Naive thymus-derived CD8-positive, alpha-beta T cell (primary cell): Measurements from ENCODE around the gene CARM1. TPM values are rescaled to one million over a fixed set of nuclear protein-coding genes. Genes with fewer than 3 reads are reported as not detected.

ENCODE experiments used
- ATAC-seq, 2 donors: fragments of 150-1000 bp; cut with Tn5 transposase in 1 of 2; sonication (Bioruptor Pico), chemical (Tn5 transposase) in 1 of 2; 1 replicate in 1 of 2; 2 replicates in 1 of 2; pipeline ENCODE4 v1.10.0; 2021; ENCODE audit warnings: mild to moderate bottlenecking in 2 of 2, moderate library complexity in 2 of 2
- POLR2A ChIA-PET: fragments of 350-600 bp; sonication (Branson Sonifier 250); formaldehyde crosslinking; loops from one replicate; lab custom pipeline; 2021; ENCODE audit warnings: antibody characterized with exemption; lab: Charles Lee
- DNase-seq, 10 donors: peaks; one replicate each; pipeline versions ENCODE4 v3.0.0 to v3.0.0-alpha.2; 2020 to 2022
- H3K27ac Mint-ChIP-seq, 10 donors: one replicate each; pipeline ENCODE4 v1.8.0; 2020 to 2022; ENCODE audit warnings: mild to moderate bottlenecking in 10 of 10, mixed read lengths in 10 of 10, moderate library complexity in 4 of 10, inconsistent platforms in 1 of 10
- H3K27me3 Mint-ChIP-seq, 5 donors: one replicate each; pipeline ENCODE4 v1.8.0; 2021 to 2022; ENCODE audit warnings: mixed read lengths in 5 of 5
- H3K36me3 Mint-ChIP-seq, 3 donors: one replicate each; pipeline ENCODE4 v1.8.0; 2020 to 2022; ENCODE audit warnings: mixed read lengths in 3 of 3, mild to moderate bottlenecking in 2 of 3, inconsistent platforms in 1 of 3
- H3K4me1 Mint-ChIP-seq, 4 donors: one replicate each; pipeline ENCODE4 v1.8.0; 2021 to 2022; ENCODE audit warnings: mixed read lengths in 4 of 4
- H3K4me3 Mint-ChIP-seq, 10 donors: one replicate each; pipeline ENCODE4 v1.8.0; 2020 to 2022; ENCODE audit warnings: mild to moderate bottlenecking in 10 of 10, mixed read lengths in 10 of 10, moderate library complexity in 6 of 10, inconsistent platforms in 1 of 10
- H3K9me3 Mint-ChIP-seq, 9 donors: one replicate each; pipeline ENCODE4 v1.8.0; 2020 to 2022; ENCODE audit warnings: mixed read lengths in 9 of 9, mild to moderate bottlenecking in 3 of 9, inconsistent platforms in 1 of 9, moderate library complexity in 1 of 9
- polyA plus RNA-seq, 3 donors: library from polyadenylated mRNA; unstranded; fragments of 300-500 nt; fragmentation: Illumina TruSeq; gene quantifications; one replicate each; pipeline ENCODE4 v1.2.3, GENCODE V29; 2021
- total RNA-seq, 8 experiments: library from RNA in 2 of 8; stranded (reverse) in 2 of 8; gene quantifications; one replicate each; pipeline ENCODE4 v1.2.3 and lab custom pipeline; 2021 to 2026

Gene CARM1
- total and polyA plus RNA-seq, 5 experiments from 2014 or later: 0.30 to 26.5 (median 0.59) TPM

DNA sequence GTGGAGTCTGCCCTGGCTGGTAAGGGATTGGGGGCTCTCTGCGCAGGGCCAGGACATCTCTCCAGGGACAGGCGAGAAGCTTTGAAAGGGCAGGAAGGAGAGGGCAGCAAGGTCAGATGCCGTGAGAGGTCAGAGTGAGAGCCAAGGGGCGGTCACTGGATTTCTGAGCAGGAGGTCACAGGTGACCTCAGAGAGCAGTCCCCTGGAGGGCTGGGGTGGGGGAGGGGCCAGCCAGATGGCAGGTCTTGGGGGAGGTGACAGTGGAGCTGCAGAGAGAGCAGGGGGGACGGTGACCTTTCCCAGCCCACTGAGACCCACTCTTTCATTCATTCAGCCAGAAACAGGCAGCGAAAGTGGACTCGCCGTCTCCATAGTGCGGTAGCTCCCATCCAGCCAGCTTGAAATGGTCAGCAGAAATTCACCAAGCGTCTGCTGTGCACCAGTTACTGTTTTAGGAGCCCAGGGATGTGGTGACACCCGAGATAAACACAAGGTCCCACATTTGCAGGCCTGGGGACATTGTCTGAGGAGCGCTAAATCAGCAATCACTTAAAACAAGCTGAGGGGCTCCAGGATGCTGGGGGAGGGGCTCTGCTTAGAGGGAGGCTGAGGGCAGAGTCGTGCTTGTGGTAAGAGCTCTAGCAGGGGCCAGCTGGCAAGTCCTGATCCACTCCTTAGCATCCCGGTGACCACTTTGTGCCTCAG, 10.2 kb downstream of the CARM1 start:
- POLR2A ChIA-PET: no interaction called here
- Mint-ChIP-seq H3K27me3 (no peaks in the 10 kb centered on the region), H3K36me3 (no peaks in the 10 kb centered on the region), H3K9me3 (no peaks in the 10 kb centered on the region), H3K4me3 (no peak overlapping the region), H3K4me1 (peaks cover 8 to 23% (median 19%) of the 10 kb centered on the region in 4 donors), H3K27ac (no peak overlapping the region)
- no peak for ATAC-seq
- DNase-seq: no peak

DNA sequence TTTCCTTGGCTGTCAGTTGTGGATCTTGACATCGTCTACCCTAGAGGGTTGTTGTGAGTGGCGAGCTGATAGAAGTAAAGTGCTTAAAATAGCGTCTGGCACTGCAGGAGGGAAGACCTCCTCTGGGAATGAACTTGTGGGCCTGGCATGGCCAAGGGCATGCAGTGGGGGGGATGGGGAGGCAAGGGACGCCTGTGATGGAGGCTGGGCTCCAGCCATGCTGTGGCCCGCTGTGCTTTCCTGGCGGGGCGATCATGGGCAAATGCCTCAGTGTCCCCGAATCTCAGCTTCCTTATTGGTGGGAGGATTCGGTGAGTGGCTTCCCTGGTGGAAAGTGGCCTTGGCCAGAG, 10.7 kb downstream of the CARM1 start:
- no peaks in the 10 kb centered on the region for H3K9me3 Mint-ChIP-seq
- H3K4me1 Mint-ChIP-seq: peaks cover 9 to 24% (median 16%) of the 10 kb centered on the region in 4 donors
- DNase-seq (no peak), ATAC-seq (no peak)
- no peak overlapping the region for H3K4me3 Mint-ChIP-seq
- H3K36me3 Mint-ChIP-seq: peaks cover 0 to 1% (median 0%) of the 10 kb centered on the region in 3 donors
- H3K27me3 Mint-ChIP-seq: no peaks in the 10 kb centered on the region
- POLR2A ChIA-PET: no interaction called here
- H3K27ac Mint-ChIP-seq: no peak overlapping the region

DNA sequence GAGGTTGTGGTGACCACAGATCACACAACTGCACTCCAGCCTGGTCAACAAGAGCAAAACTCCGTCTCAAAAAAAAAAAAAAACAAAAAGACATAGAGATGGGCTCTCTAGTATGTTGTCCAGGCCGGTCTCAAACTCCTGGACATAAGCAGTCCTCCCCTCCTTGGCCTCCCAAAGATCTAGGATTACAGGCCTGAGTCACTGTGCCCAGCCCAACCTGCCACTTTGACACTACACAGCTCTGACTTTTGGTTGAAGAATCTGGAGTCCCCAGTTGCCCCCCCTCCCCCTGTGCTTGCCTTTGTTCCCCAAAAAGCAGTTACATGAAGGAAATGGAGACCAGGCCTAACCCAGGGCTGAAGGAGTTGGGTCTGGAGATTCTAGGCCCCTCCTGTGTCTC, 12.9 kb downstream of the CARM1 start:
- POLR2A ChIA-PET: no interaction called here
- Mint-ChIP-seq H3K27ac (peak overlapping the region in 1 of 10 donors; percentile 51), H3K4me3 (no peak overlapping the region)

DNA sequence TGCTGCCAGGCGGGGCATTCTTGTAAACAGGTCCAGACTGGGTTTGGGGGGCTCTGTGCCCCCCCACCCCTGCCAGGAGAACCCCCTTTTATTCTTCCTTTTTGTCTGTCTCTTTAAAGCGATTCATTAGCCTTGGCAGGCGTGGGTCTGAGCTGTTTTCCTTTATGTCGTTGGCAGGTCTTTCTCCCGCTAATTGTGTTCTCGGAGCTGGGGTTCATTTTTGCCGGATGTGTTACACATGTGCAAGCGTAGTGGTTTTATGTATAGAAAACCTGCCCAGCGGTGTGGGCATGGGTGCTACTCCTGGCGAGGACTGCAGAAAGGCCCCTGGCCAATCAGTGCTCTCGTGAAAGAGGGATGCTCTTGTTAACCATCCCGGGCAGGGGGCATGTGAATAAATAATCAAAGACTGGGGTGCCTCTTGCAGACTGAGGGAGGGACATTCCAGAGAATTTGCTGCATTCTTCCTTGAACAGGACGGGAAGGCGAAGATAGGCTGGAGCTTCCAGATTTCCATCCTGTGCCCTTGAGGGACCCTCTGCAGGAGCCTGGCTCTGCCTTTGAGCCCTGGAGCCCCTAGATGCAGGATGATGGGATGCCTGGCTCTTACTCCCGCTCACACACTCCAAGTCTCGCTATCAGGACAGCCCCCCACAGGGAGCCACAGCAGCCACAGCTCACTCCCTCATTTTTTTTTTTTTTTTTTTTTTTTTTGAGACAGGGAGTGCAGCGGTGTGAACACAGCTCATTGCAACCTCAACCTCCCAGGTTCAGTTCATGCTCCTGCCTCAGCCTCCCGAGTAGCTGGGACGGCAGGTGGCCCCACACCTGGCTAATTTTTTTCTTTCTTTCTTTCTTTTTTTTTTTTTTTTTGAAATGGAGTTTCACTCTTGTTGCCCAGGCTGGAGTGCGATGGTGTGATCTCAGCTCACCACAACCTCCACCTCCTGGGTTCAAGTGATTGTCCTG, 14.1 kb downstream of the CARM1 start:
- peaks cover 0 to 2% (median 0%) of the 10 kb centered on the region in 3 donors for H3K36me3 Mint-ChIP-seq
- POLR2A ChIA-PET: interaction anchor here (0.7 kb wide), 1 partner anchor 29 kb away, joined by 4 read pairs; no protein-coding TSS in a partner anchor

More for the DNA sequence above, 12.9 kb downstream of the CARM1 start:
- H3K36me3 Mint-ChIP-seq: peaks cover 0 to 2% (median 0%) of the 10 kb centered on the region in 3 donors
- DNase-seq (no peak), ATAC-seq (no peak)
- no peaks in the 10 kb centered on the region for H3K27me3 Mint-ChIP-seq
- H3K4me1 Mint-ChIP-seq: peaks cover 7 to 16% (median 13%) of the 10 kb centered on the region in 4 donors
- H3K9me3 Mint-ChIP-seq: no peaks in the 10 kb centered on the region

DNA sequence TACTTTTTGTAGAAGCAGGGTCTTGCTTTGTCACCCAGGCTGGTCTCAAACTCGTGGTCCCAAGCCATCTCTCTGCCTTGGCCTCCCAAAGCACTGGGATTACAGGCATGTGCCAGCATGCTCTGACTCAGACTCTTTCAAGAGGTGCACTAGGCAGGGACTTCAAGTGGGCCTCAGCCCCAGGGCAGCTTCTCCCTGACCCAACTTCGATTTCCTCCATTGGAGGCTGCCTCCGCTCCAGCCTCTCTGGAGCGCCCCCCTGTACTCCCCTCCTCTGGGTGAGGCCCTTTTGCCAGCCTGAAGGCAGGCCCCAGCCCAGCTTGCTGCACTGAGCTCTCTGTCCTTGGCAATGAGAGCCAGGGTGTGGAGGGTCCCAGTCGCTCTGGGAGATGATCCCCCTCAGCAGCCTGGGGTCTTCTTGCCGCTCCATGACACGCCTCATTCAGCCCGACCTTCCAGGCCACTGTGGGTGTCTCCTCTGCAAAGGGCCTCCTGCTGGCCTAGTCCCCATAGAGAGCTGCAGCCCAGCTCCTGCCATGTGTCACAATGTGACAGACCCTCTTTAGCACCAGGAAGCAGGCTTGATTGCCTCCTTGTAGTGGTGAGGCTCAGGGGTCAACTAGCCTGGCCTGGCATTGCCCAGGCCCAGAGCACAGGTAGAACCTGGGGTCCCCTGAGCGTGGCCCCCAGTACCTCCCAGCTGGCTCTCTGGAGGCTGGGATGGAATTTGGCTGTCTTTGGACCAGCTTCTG, 16.4 kb downstream of the CARM1 start:
- Mint-ChIP-seq H3K4me1 (peaks cover 3 to 12% (median 11%) of the 10 kb centered on the region in 4 donors), H3K36me3 (peaks cover 0 to 2% (median 0%) of the 10 kb centered on the region in 3 donors), H3K9me3 (no peaks in the 10 kb centered on the region), H3K4me3 (no peak overlapping the region), H3K27ac (no peak overlapping the region), H3K27me3 (no peaks in the 10 kb centered on the region)
- POLR2A ChIA-PET: interaction anchor here (0.5 to 1.0 kb wide), 2 partner anchors 21 to 50 kb away, joined by 3 to 5 read pairs; no protein-coding TSS in a partner anchor
- DNase-seq (no peak), ATAC-seq (no peak)

More for the DNA sequence above, 14.1 kb downstream of the CARM1 start:
- DNase-seq: no peak
- Mint-ChIP-seq H3K9me3 (no peaks in the 10 kb centered on the region), H3K4me3 (no peak overlapping the region), H3K27me3 (no peaks in the 10 kb centered on the region), H3K4me1 (peaks cover 3 to 12% (median 11%) of the 10 kb centered on the region in 4 donors), H3K27ac (peak overlapping the region in 2 of 10 donors; percentile 43 to 62)
- no peak for ATAC-seq

DNA sequence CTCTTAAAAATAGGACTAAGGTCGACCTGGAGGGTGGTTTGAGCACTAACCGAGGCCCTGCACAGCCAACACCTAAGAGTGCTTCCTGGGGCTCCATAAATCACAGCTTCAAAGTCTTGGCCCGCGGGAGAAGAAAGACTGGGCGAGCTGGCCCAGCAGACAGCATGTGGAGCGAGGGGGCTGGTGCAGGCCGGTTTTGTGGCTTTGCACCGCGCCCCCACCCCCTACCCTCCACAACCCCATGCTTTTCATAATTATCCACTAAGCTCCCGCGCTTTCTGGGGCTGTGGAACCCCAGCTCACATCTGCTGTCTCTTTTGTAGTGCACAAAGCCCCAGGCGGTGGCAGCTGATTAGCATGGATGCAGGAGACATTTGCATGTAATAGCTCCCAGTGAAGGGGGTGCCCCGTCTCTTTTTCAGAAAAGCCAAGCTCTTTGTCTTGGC, 17.1 kb downstream of the CARM1 start:
- H3K27me3 Mint-ChIP-seq: no peaks in the 10 kb centered on the region
- DNase-seq (no peak), ATAC-seq (no peak)
- peaks cover 3 to 12% (median 11%) of the 10 kb centered on the region in 4 donors for H3K4me1 Mint-ChIP-seq
- no peaks in the 10 kb centered on the region for H3K9me3 Mint-ChIP-seq
- POLR2A ChIA-PET: interaction anchor here (0.5 to 1.0 kb wide), 3 partner anchors 22 to 108 kb away, joined by 3 to 5 read pairs (median 3); no protein-coding TSS in a partner anchor
- H3K27ac Mint-ChIP-seq: no peak overlapping the region
- peaks cover 0 to 2% (median 0%) of the 10 kb centered on the region in 3 donors for H3K36me3 Mint-ChIP-seq
- H3K4me3 Mint-ChIP-seq: no peak overlapping the region

DNA sequence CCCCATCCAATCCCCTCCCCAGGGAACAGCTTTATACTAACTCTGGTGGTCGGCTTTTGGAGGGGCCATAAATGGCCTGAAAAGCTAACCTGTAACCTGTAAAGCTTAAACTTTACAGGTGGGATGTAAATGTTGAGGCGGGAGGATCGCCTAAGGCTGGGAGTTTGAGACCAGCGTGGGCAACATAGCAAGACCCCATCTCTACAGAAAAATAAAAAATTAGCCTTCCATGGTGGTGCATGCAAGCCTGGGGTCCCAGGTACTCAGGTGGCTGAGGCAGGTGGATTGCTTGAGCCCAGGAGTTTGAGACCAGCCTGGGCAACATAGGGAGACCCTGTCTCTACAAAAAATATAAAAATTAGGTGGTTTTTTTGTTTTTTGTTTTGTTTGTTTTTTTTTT, 18.5 kb downstream of the CARM1 start:
- Mint-ChIP-seq H3K36me3 (peaks cover 0 to 5% (median 0%) of the 10 kb centered on the region in 3 donors), H3K27me3 (no peaks in the 10 kb centered on the region), H3K4me3 (no peak overlapping the region), H3K27ac (no peak overlapping the region), H3K9me3 (no peaks in the 10 kb centered on the region), H3K4me1 (peaks cover 3 to 14% (median 11%) of the 10 kb centered on the region in 4 donors)
- ATAC-seq (no peak), DNase-seq (no peak)
- POLR2A ChIA-PET: interaction anchor here (0.7 kb wide), 1 partner anchor 171 kb away, joined by 4 read pairs; no protein-coding TSS in a partner anchor

DNA sequence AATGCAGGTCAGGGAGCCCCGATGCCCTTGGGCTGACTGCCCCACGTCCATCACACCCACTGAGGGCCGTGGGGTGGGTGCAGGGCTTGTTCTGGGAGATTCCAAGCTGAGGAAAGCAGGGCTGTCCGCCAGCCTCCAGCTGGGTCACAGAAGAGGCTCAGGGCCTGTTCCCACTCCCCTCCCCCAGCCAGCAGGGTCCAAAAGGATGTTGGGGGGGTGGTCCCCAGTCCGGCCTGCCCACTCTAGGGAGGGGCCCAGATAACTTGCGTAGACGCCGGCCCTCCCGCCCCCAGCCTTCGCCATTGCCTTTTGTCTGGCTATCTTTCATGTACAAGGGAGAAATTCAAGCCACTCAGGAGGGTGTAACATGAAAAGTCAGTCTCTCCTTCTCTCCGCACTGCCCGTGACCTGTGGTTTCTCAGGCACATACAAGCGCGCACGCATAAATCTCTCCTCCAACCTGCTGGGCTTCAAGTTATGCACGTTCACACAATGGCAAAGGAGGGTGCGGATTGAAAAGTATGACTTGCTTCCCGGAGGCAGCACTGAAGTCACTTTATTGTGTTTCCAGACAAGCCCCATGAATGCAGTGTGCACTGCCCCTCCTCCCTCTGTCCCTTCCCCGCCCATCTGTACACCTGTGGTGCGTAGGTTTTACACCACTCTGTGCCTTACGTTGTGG, 20.2 kb downstream of the CARM1 start:
- H3K9me3 Mint-ChIP-seq: no peaks in the 10 kb centered on the region
- no peak for ATAC-seq
- H3K4me3 Mint-ChIP-seq: no peak overlapping the region
- POLR2A ChIA-PET: no interaction called here
- no peaks in the 10 kb centered on the region for H3K27me3 Mint-ChIP-seq
- DNase-seq: no peak
- H3K36me3 Mint-ChIP-seq: peaks cover 0 to 5% (median 0%) of the 10 kb centered on the region in 3 donors
- peak overlapping the region in 1 of 10 donors; percentile 51 for H3K27ac Mint-ChIP-seq
- H3K4me1 Mint-ChIP-seq: peaks cover 4 to 16% (median 14%) of the 10 kb centered on the region in 4 donors

DNA sequence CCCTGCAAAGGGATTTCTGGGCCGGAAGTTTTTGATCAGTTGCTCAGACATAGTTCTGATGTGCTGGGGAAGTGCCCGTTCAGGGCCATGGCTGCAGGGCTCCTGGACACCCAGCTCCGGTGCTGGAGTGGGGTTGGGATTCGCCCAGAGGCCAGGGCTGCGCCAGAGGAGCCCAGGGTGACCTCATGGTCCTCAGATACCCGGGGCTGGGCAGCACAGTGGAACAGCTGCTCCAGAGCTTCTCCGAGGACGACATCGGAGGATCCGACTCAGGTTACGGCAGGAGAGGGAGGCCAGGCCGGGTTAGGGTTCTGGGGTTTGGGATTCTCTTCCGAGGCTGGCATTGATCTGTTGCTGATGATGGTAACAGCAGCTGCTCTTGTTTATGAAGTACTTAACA, 20.9 kb downstream of the CARM1 start:
- Mint-ChIP-seq H3K4me1 (peaks cover 8 to 19% (median 17%) of the 10 kb centered on the region in 4 donors), H3K4me3 (no peak overlapping the region), H3K36me3 (peaks cover 0 to 3% (median 0%) of the 10 kb centered on the region in 3 donors), H3K9me3 (no peaks in the 10 kb centered on the region), H3K27ac (peak overlapping the region in 2 of 10 donors; percentile 51 to 54), H3K27me3 (no peaks in the 10 kb centered on the region)
- ATAC-seq (no peak), DNase-seq (no peak)
- POLR2A ChIA-PET: interaction anchor here (0.6 kb wide), 1 partner anchor 20 kb away, joined by 3 read pairs; no protein-coding TSS in a partner anchor

DNA sequence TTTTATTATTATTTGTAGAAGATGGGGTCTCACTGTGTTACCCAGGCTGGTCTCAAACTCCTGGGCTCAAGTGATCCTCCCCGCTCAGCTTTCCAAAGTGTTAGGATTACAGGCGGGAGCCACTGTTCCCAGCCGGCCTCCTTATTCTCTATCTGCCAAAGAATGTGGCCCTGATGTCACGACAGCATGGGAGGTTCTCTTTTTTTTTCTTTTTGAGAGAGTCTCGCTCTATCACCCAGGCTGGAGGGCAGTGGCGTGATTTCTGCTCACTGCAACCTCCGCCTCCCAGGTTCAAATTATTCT, 23.5 kb downstream of the CARM1 start:
- ATAC-seq: no peak
- Mint-ChIP-seq H3K4me3 (no peak overlapping the region), H3K27me3 (no peaks in the 10 kb centered on the region), H3K4me1 (peaks cover 8 to 16% (median 10%) of the 10 kb centered on the region in 4 donors), H3K36me3 (peaks cover 0 to 3% (median 0%) of the 10 kb centered on the region in 3 donors), H3K27ac (peak overlapping the region in 1 of 10 donors; percentile 40), H3K9me3 (no peaks in the 10 kb centered on the region)
- no peak for DNase-seq
- POLR2A ChIA-PET: no interaction called here

DNA sequence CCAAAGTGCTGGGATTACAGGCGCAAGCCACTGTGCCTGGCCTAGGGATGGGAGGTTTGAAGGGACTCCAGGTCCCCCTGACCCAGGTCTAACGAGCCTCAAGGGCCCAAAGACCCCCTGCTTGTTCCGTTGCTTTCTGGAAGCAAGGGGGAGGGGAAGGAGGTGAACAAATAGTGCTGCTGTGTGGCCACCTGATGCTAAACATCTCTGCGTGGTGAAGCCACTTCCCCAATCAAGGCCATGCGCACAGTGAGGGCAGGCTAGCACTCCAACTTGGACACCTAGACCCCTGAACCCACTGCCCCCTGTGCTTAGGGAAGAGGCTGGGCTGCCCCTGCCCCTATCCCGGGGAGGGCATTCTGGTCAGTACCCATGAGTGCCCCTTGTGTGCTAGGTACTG, 24.0 kb downstream of the CARM1 start:
- Mint-ChIP-seq H3K4me3 (no peak overlapping the region), H3K9me3 (no peaks in the 10 kb centered on the region), H3K27me3 (no peaks in the 10 kb centered on the region), H3K36me3 (peaks cover 0 to 3% (median 0%) of the 10 kb centered on the region in 3 donors), H3K27ac (no peak overlapping the region), H3K4me1 (peaks cover 8 to 19% (median 10%) of the 10 kb centered on the region in 4 donors)
- POLR2A ChIA-PET: no interaction called here
- no peak for DNase-seq
- ATAC-seq: no peak
